ENCODE data around the gene SPTLC3.

DNA sequence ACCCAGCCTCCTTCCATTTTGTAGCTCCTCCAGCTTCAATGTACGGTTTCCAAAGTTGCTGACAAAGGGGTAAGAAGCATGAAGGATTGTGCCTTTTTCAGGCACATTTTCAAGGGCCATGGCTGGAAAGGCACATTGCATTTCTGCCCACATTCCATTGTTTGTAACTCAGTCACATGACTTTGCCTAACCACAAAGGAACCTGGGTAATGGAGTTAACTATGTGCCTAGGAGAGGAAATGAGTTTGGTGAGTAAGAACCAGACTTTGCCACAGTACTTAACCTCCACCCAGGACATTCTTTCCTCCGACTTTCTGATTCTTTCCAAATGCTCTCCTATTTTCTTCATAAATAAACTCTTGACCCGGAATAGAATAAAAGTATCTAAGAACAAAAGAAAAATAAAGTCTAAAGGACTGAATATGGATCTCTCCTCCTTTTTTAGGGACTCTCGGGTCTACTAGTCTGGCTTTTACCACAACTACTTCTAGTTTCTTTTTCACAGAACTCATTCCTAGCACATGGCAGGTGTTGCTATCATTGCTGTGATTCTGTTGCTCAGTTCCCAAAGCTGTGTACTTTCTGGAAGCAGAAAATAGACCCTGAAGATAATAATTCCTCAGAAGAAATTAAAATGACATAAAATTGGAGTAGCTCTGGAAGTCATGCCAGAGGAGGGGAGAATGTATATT, 130.8 kb downstream of the SPTLC3 start:
- TF ChIP-seq, protein P1, sequence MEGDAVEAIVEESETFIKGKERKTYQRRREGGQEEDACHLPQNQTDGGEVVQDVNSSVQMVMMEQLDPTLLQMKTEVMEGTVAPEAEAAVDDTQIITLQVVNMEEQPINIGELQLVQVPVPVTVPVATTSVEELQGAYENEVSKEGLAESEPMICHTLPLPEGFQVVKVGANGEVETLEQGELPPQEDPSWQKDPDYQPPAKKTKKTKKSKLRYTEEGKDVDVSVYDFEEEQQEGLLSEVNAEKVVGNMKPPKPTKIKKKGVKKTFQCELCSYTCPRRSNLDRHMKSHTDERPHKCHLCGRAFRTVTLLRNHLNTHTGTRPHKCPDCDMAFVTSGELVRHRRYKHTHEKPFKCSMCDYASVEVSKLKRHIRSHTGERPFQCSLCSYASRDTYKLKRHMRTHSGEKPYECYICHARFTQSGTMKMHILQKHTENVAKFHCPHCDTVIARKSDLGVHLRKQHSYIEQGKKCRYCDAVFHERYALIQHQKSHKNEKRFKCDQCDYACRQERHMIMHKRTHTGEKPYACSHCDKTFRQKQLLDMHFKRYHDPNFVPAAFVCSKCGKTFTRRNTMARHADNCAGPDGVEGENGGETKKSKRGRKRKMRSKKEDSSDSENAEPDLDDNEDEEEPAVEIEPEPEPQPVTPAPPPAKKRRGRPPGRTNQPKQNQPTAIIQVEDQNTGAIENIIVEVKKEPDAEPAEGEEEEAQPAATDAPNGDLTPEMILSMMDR (conservative IDR thresholded peaks at IDR 0.05 in 1 of 2, IDR thresholded peaks at IDR 0.05 in 1 of 2; ENCODE audit: extremely low read depth in 1 of 2, insufficient read depth in 1 of 2, low read depth in 1 of 2, low read length in 2 of 2): no peak
- TF ChIP-seq EZH2 (IDR thresholded peaks at IDR 0.05; ENCODE audit: borderline replicate concordance, low read length): no peak

Data from mammary epithelial cell (primary cell).